Measurements from ENCODE around the gene SLC16A10.

GRCh38 chr6:111050261-111051023 is 36.9 kb upstream of the SLC16A10 start:
- no peak for TF ChIP-seq POLR2A (IDR thresholded peaks at IDR 0.05; ENCODE audit: low read depth, low read length)
- TF ChIP-seq TAF1 (IDR thresholded peaks at IDR 0.05; ENCODE audit: low read depth, low read length), result no peak
- TF ChIP-seq POLR2AphosphoS5 (IDR thresholded peaks at IDR 0.05; ENCODE audit: low read depth, low read length), result no peak
- TF ChIP-seq POU2F2 (IDR thresholded peaks at IDR 0.05; ENCODE audit: low read depth, low read length), result no peak
- no peak for TF ChIP-seq SPI1 (IDR thresholded peaks at IDR 0.05; ENCODE audit: low read depth, low read length)
